NCI-H1092 (cell line): Measurements from ENCODE around the gene RBM19.
A peak's percentile ranks its signal among the peaks of the same experiment; 100 is the strongest.
"Not testable (repeated sequence)": the region's sequence is repeated elsewhere in the genome, so short reads cannot be mapped to it uniquely, and the experiment has no call there.

Experiments
- DNase-seq: peaks from one replicate; lab custom pipeline; 2025; lab: John Stamatoyannopoulos, UW

Gene RBM19

GRCh38 chr12:113965951-113966797 is at the start of gene RBM19:
Gene RBM19 (minus strand): TSS chr12:113966325. CDS start chr12:113966227, 98 bp downstream.
- DNase-seq = peak; percentile 95

GRCh38 chr12:114015851-114016250 is 49.7 kb upstream of the RBM19 start:
- DNase-seq = no peak

GRCh38 chr12:114013575-114014345 is 47.6 kb upstream of the RBM19 start:
- DNase-seq = peak; percentile 47

GRCh38 chr12:114012744-114013431 is 46.8 kb upstream of the RBM19 start:
- DNase-seq = no peak

GRCh38 chr12:114011711-114012110 is 45.6 kb upstream of the RBM19 start:
- no peak for DNase-seq

- no peak for DNase-seq
Observed at GRCh38 chr12:114006482-114007425, 40.6 kb upstream of the RBM19 start.

- DNase-seq = no peak
Observed at GRCh38 chr12:114004402-114004801, 38.3 kb upstream of the RBM19 start.

- DNase-seq = no peak
Observed at GRCh38 chr12:114003286-114003685, 37.2 kb upstream of the RBM19 start.

GRCh38 chr12:114001511-114002340 is 35.6 kb upstream of the RBM19 start:
- no peak for DNase-seq

- no peak for DNase-seq
Observed at GRCh38 chr12:114000861-114001260, 34.7 kb upstream of the RBM19 start.

- DNase-seq = not testable (repeated sequence)
Observed at GRCh38 chr12:114000261-114000660, 34.1 kb upstream of the RBM19 start.

GRCh38 chr12:113997365-113997764 is 31.2 kb upstream of the RBM19 start:
- DNase-seq = no peak

GRCh38 chr12:113996026-113996425 is 29.9 kb upstream of the RBM19 start:
- DNase-seq = no peak

GRCh38 chr12:113994051-113994450 is 27.9 kb upstream of the RBM19 start:
- DNase-seq = no peak

GRCh38 chr12:113992751-113993150 is 26.6 kb upstream of the RBM19 start:
- not testable (repeated sequence) for DNase-seq

GRCh38 chr12:113991224-113992044 is 25.3 kb upstream of the RBM19 start:
- DNase-seq = no peak

GRCh38 chr12:113990250-113991223 is 24.4 kb upstream of the RBM19 start:
- no peak for DNase-seq

- no peak for DNase-seq
Observed at GRCh38 chr12:113988976-113989375, 22.9 kb upstream of the RBM19 start.
